Neural cell (in vitro differentiated cells): ENCODE measurements around the gene LRP2.

Experiments
- EZH2 ChIP-seq: fragments of 200-600, 300-800 bp; shearing (Covaris generic), sonication (generic); IDR thresholded peaks from 2 replicates; pipeline ENCODE4 v1.6.1; 2014; ENCODE audit warnings: antibody characterized with exemption, low read length, borderline replicate concordance, mild to moderate bottlenecking; ENCODE audit not compliant: insufficient read depth, poor library complexity, severe bottlenecking
- MXI1 ChIP-seq: fragments of 450-650 bp; conservative IDR thresholded peaks from 2 replicates; pipeline ENCODE4 v1.6.1; 2014; ENCODE audit warnings: antibody characterized with exemption, mild to moderate bottlenecking; ENCODE audit not compliant: poor library complexity, severe bottlenecking
- POLR2AphosphoS5 ChIP-seq: IDR thresholded peaks from 2 replicates; pipeline ENCODE4 v1.6.1; 2012
- TF ChIP-seq, protein P1 (sequence below): fragments of 450-650 bp; IDR thresholded peaks from 2 replicates; pipeline ENCODE4 v1.5.1; 2014; ENCODE audit warnings: antibody characterized with exemption, mild to moderate bottlenecking, moderate library complexity; ENCODE audit not compliant: poor library complexity, severe bottlenecking

DNA sequence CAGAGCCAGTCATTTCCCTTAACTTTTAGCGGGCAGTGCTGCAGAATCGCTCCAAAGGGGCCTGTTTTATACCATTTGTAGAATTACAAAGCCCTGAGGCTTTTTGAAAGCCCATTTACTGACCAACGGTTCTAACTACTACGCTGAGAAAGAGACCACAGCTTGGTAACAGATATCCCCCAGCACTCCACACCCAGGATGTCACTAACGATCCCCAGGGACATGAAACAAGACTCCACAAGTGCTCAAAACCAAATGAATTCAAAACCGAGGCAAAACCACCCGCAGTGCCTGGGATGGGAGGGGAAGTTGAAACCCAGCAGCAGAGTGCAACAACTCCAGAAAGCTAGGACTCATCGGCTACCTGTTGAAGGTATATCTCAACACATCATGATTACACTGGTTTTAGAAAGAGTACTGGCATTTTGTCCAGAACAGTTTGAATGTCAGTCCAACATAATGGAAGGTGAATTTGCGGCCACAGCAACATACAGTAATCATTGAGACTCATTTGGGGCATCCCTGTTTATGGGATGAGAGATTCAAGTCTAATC, 33.6 kb upstream of the LRP2 start:
- TF ChIP-seq EZH2 (no peak), MXI1 (no peak), POLR2AphosphoS5 (no peak)
- TF ChIP-seq, protein P1, sequence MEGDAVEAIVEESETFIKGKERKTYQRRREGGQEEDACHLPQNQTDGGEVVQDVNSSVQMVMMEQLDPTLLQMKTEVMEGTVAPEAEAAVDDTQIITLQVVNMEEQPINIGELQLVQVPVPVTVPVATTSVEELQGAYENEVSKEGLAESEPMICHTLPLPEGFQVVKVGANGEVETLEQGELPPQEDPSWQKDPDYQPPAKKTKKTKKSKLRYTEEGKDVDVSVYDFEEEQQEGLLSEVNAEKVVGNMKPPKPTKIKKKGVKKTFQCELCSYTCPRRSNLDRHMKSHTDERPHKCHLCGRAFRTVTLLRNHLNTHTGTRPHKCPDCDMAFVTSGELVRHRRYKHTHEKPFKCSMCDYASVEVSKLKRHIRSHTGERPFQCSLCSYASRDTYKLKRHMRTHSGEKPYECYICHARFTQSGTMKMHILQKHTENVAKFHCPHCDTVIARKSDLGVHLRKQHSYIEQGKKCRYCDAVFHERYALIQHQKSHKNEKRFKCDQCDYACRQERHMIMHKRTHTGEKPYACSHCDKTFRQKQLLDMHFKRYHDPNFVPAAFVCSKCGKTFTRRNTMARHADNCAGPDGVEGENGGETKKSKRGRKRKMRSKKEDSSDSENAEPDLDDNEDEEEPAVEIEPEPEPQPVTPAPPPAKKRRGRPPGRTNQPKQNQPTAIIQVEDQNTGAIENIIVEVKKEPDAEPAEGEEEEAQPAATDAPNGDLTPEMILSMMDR, result no peak
